ENCODE measurements around the gene FERMT3.

GRCh38 chr11:64248578-64248977, 42.1 kb downstream of the FERMT3 start:
- TF ChIP-seq TAF1 (conservative IDR thresholded peaks at IDR 0.05), result no peak
- TF ChIP-seq, protein P1, sequence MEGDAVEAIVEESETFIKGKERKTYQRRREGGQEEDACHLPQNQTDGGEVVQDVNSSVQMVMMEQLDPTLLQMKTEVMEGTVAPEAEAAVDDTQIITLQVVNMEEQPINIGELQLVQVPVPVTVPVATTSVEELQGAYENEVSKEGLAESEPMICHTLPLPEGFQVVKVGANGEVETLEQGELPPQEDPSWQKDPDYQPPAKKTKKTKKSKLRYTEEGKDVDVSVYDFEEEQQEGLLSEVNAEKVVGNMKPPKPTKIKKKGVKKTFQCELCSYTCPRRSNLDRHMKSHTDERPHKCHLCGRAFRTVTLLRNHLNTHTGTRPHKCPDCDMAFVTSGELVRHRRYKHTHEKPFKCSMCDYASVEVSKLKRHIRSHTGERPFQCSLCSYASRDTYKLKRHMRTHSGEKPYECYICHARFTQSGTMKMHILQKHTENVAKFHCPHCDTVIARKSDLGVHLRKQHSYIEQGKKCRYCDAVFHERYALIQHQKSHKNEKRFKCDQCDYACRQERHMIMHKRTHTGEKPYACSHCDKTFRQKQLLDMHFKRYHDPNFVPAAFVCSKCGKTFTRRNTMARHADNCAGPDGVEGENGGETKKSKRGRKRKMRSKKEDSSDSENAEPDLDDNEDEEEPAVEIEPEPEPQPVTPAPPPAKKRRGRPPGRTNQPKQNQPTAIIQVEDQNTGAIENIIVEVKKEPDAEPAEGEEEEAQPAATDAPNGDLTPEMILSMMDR (IDR thresholded peaks at IDR 0.05; ENCODE audit: low read depth, low read length, missing input control), result no peak
- no peak for TF ChIP-seq JUND (IDR thresholded peaks at IDR 0.05)
- TF ChIP-seq SP1 (IDR thresholded peaks at IDR 0.05), result no peak
- TF ChIP-seq ZBTB33 (IDR thresholded peaks at IDR 0.05), result no peak
- TF ChIP-seq ATF3 (IDR thresholded peaks at IDR 0.05), result no peak
- TF ChIP-seq, protein P2, sequence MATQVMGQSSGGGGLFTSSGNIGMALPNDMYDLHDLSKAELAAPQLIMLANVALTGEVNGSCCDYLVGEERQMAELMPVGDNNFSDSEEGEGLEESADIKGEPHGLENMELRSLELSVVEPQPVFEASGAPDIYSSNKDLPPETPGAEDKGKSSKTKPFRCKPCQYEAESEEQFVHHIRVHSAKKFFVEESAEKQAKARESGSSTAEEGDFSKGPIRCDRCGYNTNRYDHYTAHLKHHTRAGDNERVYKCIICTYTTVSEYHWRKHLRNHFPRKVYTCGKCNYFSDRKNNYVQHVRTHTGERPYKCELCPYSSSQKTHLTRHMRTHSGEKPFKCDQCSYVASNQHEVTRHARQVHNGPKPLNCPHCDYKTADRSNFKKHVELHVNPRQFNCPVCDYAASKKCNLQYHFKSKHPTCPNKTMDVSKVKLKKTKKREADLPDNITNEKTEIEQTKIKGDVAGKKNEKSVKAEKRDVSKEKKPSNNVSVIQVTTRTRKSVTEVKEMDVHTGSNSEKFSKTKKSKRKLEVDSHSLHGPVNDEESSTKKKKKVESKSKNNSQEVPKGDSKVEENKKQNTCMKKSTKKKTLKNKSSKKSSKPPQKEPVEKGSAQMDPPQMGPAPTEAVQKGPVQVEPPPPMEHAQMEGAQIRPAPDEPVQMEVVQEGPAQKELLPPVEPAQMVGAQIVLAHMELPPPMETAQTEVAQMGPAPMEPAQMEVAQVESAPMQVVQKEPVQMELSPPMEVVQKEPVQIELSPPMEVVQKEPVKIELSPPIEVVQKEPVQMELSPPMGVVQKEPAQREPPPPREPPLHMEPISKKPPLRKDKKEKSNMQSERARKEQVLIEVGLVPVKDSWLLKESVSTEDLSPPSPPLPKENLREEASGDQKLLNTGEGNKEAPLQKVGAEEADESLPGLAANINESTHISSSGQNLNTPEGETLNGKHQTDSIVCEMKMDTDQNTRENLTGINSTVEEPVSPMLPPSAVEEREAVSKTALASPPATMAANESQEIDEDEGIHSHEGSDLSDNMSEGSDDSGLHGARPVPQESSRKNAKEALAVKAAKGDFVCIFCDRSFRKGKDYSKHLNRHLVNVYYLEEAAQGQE (IDR thresholded peaks at IDR 0.05), result no peak
- TF ChIP-seq FOXA1 (IDR thresholded peaks at IDR 0.05), result no peak
- no peak for TF ChIP-seq GABPA (IDR thresholded peaks at IDR 0.05 in 1 of 2, conservative IDR thresholded peaks at IDR 0.05 in 1 of 2)
- TF ChIP-seq YY1 (IDR thresholded peaks at IDR 0.05), result no peak
